ENCODE results near the gene CCDC71L. TPM values are rescaled to one million over a fixed set of nuclear protein-coding genes. Genes with fewer than 3 reads are reported as not detected.

Gene CCDC71L
- total and polyA plus RNA-seq, 2 donors (not counting 3 experiments of a cell fraction or from before 2014, with no cell fraction given), result 60.3 to 62.5 TPM

DNA sequence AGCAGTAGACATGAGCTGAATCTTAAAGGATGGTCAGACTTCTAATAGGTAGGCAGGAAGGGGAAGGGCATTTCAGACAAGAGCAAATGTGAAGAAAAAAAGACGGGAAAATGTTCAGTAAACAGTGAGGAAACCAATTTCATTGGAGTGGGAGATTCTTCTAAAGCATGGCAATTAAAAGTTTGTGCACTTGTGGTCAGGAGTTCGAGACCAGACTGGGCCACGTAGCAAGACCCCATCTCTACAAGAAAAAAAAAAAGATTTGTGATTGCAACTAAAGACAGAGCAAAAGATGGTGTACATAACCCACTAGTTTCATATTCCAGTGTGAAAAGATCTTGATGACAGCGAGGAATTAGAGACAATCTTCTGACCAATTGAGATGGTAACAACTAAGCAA is 41.7 kb downstream of the CCDC71L start:
- Histone ChIP-seq H4K20me1 (replicated peaks; ENCODE audit: control insufficient read depth, extremely low read depth, insufficient read depth, low read length) (no peaks in the 10 kb centered on the region), H3K9ac (replicated peaks; ENCODE audit: extremely low read depth, insufficient read depth, low read length) (no peak overlapping the region), H3K4me3 (replicated peaks in 1 of 3; ENCODE audit: insufficient read depth in 1 of 3, low read depth in 1 of 3, low read length in 3 of 3) (no peak overlapping the region), H3K27ac (ENCODE audit: insufficient read depth, low read depth, low read length) (no peak overlapping the region), H3K4me1 (ENCODE audit: control insufficient read depth, extremely low read depth, insufficient read depth, low read length) (no peaks in the 10 kb centered on the region), H3K9me1 (replicated peaks; ENCODE audit: control insufficient read depth, extremely low read depth, insufficient read depth, low read length) (no peaks in the 10 kb centered on the region), H3K27me3 (ENCODE audit: control insufficient read depth in 2 of 2, insufficient read depth in 2 of 2, low read length in 2 of 2) (no peaks in the 10 kb centered on the region), H3K9me3 (replicated peaks; ENCODE audit: control insufficient read depth, insufficient read depth, low read length) (peaks cover 2% of the 10 kb centered on the region), H2AFZ (ENCODE audit: low read depth, low read length) (no peak overlapping the region), H3K4me2 (ENCODE audit: insufficient read depth, low read length) (no peak overlapping the region), H3K36me3 (ENCODE audit: control insufficient read depth in 2 of 2, extremely low read depth in 1 of 2, insufficient read depth in 2 of 2, low read length in 2 of 2) (no peaks in the 10 kb centered on the region), H3K79me2 (ENCODE audit: control insufficient read depth, insufficient read depth, low read length) (no peaks in the 10 kb centered on the region)
- no peak for DNase-seq (ENCODE audit: low read depth, low spot score)
- dilution Hi-C loops (cut with MboI; ENCODE audit: extremely low pct_ligation_motif_present, low sequenced_read_pairs), result no loop called here
- TF ChIP-seq, protein P1, sequence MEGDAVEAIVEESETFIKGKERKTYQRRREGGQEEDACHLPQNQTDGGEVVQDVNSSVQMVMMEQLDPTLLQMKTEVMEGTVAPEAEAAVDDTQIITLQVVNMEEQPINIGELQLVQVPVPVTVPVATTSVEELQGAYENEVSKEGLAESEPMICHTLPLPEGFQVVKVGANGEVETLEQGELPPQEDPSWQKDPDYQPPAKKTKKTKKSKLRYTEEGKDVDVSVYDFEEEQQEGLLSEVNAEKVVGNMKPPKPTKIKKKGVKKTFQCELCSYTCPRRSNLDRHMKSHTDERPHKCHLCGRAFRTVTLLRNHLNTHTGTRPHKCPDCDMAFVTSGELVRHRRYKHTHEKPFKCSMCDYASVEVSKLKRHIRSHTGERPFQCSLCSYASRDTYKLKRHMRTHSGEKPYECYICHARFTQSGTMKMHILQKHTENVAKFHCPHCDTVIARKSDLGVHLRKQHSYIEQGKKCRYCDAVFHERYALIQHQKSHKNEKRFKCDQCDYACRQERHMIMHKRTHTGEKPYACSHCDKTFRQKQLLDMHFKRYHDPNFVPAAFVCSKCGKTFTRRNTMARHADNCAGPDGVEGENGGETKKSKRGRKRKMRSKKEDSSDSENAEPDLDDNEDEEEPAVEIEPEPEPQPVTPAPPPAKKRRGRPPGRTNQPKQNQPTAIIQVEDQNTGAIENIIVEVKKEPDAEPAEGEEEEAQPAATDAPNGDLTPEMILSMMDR (IDR thresholded peaks at IDR 0.05; ENCODE audit: extremely low read depth in 1 of 2, insufficient read depth in 1 of 2, low read depth in 1 of 2, low read length in 2 of 2), result no peak
- no peak for TF ChIP-seq FOS (IDR thresholded peaks at IDR 0.05; ENCODE audit: borderline replicate concordance, insufficient read depth, low read length)
- no peak for TF ChIP-seq JUN (IDR thresholded peaks at IDR 0.05; ENCODE audit: borderline replicate concordance, insufficient read depth, insufficient read length, low read depth)
- no peak for TF ChIP-seq MYC (IDR thresholded peaks at IDR 0.05; ENCODE audit: low read depth, low read length)
- TF ChIP-seq, protein P2, sequence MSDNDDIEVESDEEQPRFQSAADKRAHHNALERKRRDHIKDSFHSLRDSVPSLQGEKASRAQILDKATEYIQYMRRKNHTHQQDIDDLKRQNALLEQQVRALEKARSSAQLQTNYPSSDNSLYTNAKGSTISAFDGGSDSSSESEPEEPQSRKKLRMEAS (IDR thresholded peaks at IDR 0.05; ENCODE audit: insufficient read depth, insufficient read length), result no peak
- TF ChIP-seq POLR2A (IDR thresholded peaks at IDR 0.05; ENCODE audit: low read depth, low read length), result no peak
- no peak for TF ChIP-seq GATA2 (IDR thresholded peaks at IDR 0.05; ENCODE audit: insufficient read depth, insufficient read length, low read depth, low read length)
- TF ChIP-seq POLR2AphosphoS5 (IDR thresholded peaks at IDR 0.05; ENCODE audit: insufficient read depth, low read depth, low read length), result no peak
- ChIA-PET POLR2A (interaction anchor here (1.0 kb wide), 1 partner anchor 29 kb away, joined by 5 read pairs; no protein-coding TSS in a partner anchor), CTCF (interaction anchor here (1.3 kb wide), 1 partner anchor 443 kb away, joined by 3 read pairs; no protein-coding TSS in a partner anchor)
- intact Hi-C loops (cut with micrococcal nuclease), result no loop called here
- FAIRE-seq, result no peak
- BruUV-seq (replicated peaks), result no TSS peak
